CD4-positive, alpha-beta memory T cell (primary cell): ENCODE results near the gene DBH. TPM values are rescaled to one million over a fixed set of nuclear protein-coding genes. Genes with fewer than 3 reads are reported as not detected.

ENCODE experiments used
- CTCF ChIA-PET: fragments of 350-600 bp; sonication (Branson Sonifier 250); formaldehyde crosslinking; loops from one replicate; lab custom pipeline; 2021; ENCODE audit warnings: inconsistent platforms; ENCODE audit not compliant: partially characterized antibody; lab: Charles Lee
- POLR2A ChIA-PET: fragments of 350-600 bp; sonication (Branson Sonifier 250); formaldehyde crosslinking; loops from one replicate; lab custom pipeline; 2021; ENCODE audit not compliant: partially characterized antibody; lab: Charles Lee
- DNase-seq, 5 donors: peaks; one replicate each; pipeline versions ENCODE4 v3.0.0 to v3.0.0-alpha.2; 2020 to 2022; ENCODE audit warnings: mixed read lengths in 1 of 5
- H3K27ac ChIP-seq: one replicate; pipeline ENCODE4 v1.7.0; 2013; ENCODE audit warnings: low read depth, low read length
- H3K27me3 ChIP-seq: 2 replicates; pipeline ENCODE4 v1.7.0; 2013; ENCODE audit warnings: mild to moderate bottlenecking, low read length, moderate library complexity; ENCODE audit not compliant: insufficient read depth
- H3K36me3 ChIP-seq: 2 replicates; pipeline ENCODE4 v1.7.0; 2013; ENCODE audit warnings: mild to moderate bottlenecking, low read length, moderate library complexity; ENCODE audit not compliant: insufficient read depth
- H3K4me1 ChIP-seq: 2 replicates; pipeline ENCODE4 v1.7.0; 2013; ENCODE audit warnings: mild to moderate bottlenecking, low read length, moderate library complexity; ENCODE audit not compliant: insufficient read depth
- H3K4me3 ChIP-seq, 2 donors: one replicate each; pipeline ENCODE4 v1.7.0; 2013; ENCODE audit warnings: low read length in 2 of 2, mild to moderate bottlenecking in 1 of 2
- H3K9me3 ChIP-seq, 2 donors: one replicate each; pipeline ENCODE4 v1.7.0; 2013; ENCODE audit warnings: low read length in 2 of 2, control low read depth in 1 of 2; ENCODE audit not compliant: control insufficient read depth in 1 of 2
- H3K27ac Mint-ChIP-seq, 7 donors: one replicate each; pipeline ENCODE4 v1.8.0; 2020 to 2021; ENCODE audit warnings: mixed read lengths in 7 of 7, mild to moderate bottlenecking in 6 of 7, inconsistent platforms in 3 of 7, moderate library complexity in 3 of 7
- H3K27me3 Mint-ChIP-seq, 2 donors: one replicate each; pipeline ENCODE4 v1.8.0; 2020 to 2021; ENCODE audit warnings: mixed read lengths in 2 of 2
- H3K36me3 Mint-ChIP-seq, 2 donors: one replicate each; pipeline ENCODE4 v1.8.0; 2020 to 2021; ENCODE audit warnings: mixed read lengths in 2 of 2, inconsistent platforms in 1 of 2, mild to moderate bottlenecking in 1 of 2
- H3K4me1 Mint-ChIP-seq, 4 donors: one replicate each; pipeline ENCODE4 v1.8.0; 2020 to 2021; ENCODE audit warnings: mixed read lengths in 4 of 4, mild to moderate bottlenecking in 1 of 4
- H3K4me3 Mint-ChIP-seq, 8 donors: one replicate each; pipeline ENCODE4 v1.8.0; 2020 to 2021; ENCODE audit warnings: mixed read lengths in 8 of 8, mild to moderate bottlenecking in 7 of 8, moderate library complexity in 6 of 8, inconsistent platforms in 3 of 8
- H3K9me3 Mint-ChIP-seq, 8 donors: one replicate each; pipeline ENCODE4 v1.8.0; 2020 to 2021; ENCODE audit warnings: mixed read lengths in 8 of 8, mild to moderate bottlenecking in 5 of 8, inconsistent platforms in 3 of 8, moderate library complexity in 1 of 8
- intact Hi-C: fragments of 100-400 bp; cut with micrococcal nuclease; formaldehyde crosslinking; loops from one replicate; pipeline ENCODE4 v1.15.1; 2023
- polyA plus RNA-seq, 2 donors: library from polyadenylated mRNA; unstranded; fragments of 300-500 nt; fragmentation: Illumina TruSeq; gene quantifications; one replicate each; pipeline ENCODE4 v1.2.3, GENCODE V29; 2021
- total RNA-seq, 2 experiments: library from RNA; stranded (reverse); gene quantifications; one replicate each; pipeline ENCODE4 v1.2.3, GENCODE V29; 2021

Gene DBH
- total and polyA plus RNA-seq, 4 experiments from 2014 or later: 0.08 to 0.18 (median 0.09) TPM; not detected in 1

- CTCF ChIA-PET: interaction anchor here (1.0 to 1.5 kb wide), 7 partner anchors 10 to 41 kb away, joined by 3 to 12 read pairs (median 4); no protein-coding TSS in a partner anchor
- POLR2A ChIA-PET: interaction anchor here (1.2 to 5.8 kb wide), 9 partner anchors 9 to 43 kb away, joined by 3 to 140 read pairs (median 5); no protein-coding TSS in a partner anchor
- intact Hi-C loops: no loop called here
- DNase-seq: peak in 1 of 5 donors; percentile 19
- Mint-ChIP-seq H3K27ac (peak overlapping the region; percentile 92 to 100 (median 99)), H3K9me3 (no peaks in the 10 kb centered on the region), H3K27me3 (no peaks in the 10 kb centered on the region), H3K4me3 (peak overlapping the region in 7 of 8 donors; percentile 74 to 93 (median 84)), H3K4me1 (peaks cover 14 to 37% (median 28%) of the 10 kb centered on the region in 4 donors), H3K36me3 (peaks cover 0 to 6% of the 10 kb centered on the region in 2 donors)
- Histone ChIP-seq H3K4me1 (peaks cover 33% of the 10 kb centered on the region), H3K9me3 (no peaks in the 10 kb centered on the region), H3K4me3 (peak overlapping the region in 1 of 2 donors; percentile 9), H3K36me3 (no peaks in the 10 kb centered on the region), H3K27ac (peak overlapping the region; percentile 89), H3K27me3 (no peaks in the 10 kb centered on the region)
Observed at GRCh38 chr9:133684121-133684935, 48.2 kb downstream of the DBH start.

GRCh38 chr9:133684936-133685361, 48.8 kb downstream of the DBH start:
- ChIA-PET POLR2A (interaction anchor here (1.8 to 5.8 kb wide), 2 partner anchors 11 to 17 kb away, joined by 5 to 140 read pairs; no protein-coding TSS in a partner anchor), CTCF (interaction anchor here (1.4 kb wide), 1 partner anchor 16 kb away, joined by 3 read pairs; no protein-coding TSS in a partner anchor)
- Histone ChIP-seq H3K9me3 (no peaks in the 10 kb centered on the region), H3K27me3 (no peaks in the 10 kb centered on the region), H3K36me3 (no peaks in the 10 kb centered on the region), H3K27ac (peak overlapping the region; percentile 89), H3K4me3 (no peak overlapping the region), H3K4me1 (peaks cover 33% of the 10 kb centered on the region)
- Mint-ChIP-seq H3K27ac (peak overlapping the region in 6 of 7 donors; percentile 79 to 99 (median 86)), H3K4me3 (no peak overlapping the region), H3K27me3 (no peaks in the 10 kb centered on the region), H3K36me3 (peaks cover 0 to 6% of the 10 kb centered on the region in 2 donors), H3K4me1 (peaks cover 14 to 34% (median 28%) of the 10 kb centered on the region in 4 donors), H3K9me3 (no peaks in the 10 kb centered on the region)
- no peak for DNase-seq
- intact Hi-C loops: no loop called here

GRCh38 chr9:133685653-133686609, 49.8 kb downstream of the DBH start:
- H3K27ac ChIP-seq: peak overlapping the region; percentile 89
- H3K27me3 Mint-ChIP-seq: no peaks in the 10 kb centered on the region
- peaks cover 0 to 6% of the 10 kb centered on the region in 2 donors for H3K36me3 Mint-ChIP-seq
- H3K27ac Mint-ChIP-seq: peak overlapping the region; percentile 46 to 98 (median 90)
- H3K36me3 ChIP-seq: no peaks in the 10 kb centered on the region
- no peak overlapping the region for H3K4me3 ChIP-seq
- no peaks in the 10 kb centered on the region for H3K9me3 ChIP-seq
- peaks cover 14 to 33% (median 28%) of the 10 kb centered on the region in 4 donors for H3K4me1 Mint-ChIP-seq
- ChIA-PET POLR2A (interaction anchor here (5.8 kb wide), 1 partner anchor 16 kb away, joined by 140 read pairs; no protein-coding TSS in a partner anchor), CTCF (interaction anchor here (1.4 kb wide), 1 partner anchor 15 kb away, joined by 3 read pairs; no protein-coding TSS in a partner anchor)
- intact Hi-C loops: no loop called here
- H3K4me1 ChIP-seq: peaks cover 33% of the 10 kb centered on the region
- peak overlapping the region in 1 of 8 donors; percentile 25 for H3K4me3 Mint-ChIP-seq
- H3K27me3 ChIP-seq: no peaks in the 10 kb centered on the region
- no peaks in the 10 kb centered on the region for H3K9me3 Mint-ChIP-seq
- no peak for DNase-seq

- intact Hi-C loops: no loop called here
- H3K36me3 ChIP-seq: no peaks in the 10 kb centered on the region
- peaks cover 0 to 6% of the 10 kb centered on the region in 2 donors for H3K36me3 Mint-ChIP-seq
- H3K4me3 Mint-ChIP-seq: peak overlapping the region in 1 of 8 donors; percentile 25
- no peaks in the 10 kb centered on the region for H3K27me3 ChIP-seq
- no peaks in the 10 kb centered on the region for H3K27me3 Mint-ChIP-seq
- no peak for DNase-seq
- H3K27ac ChIP-seq: no peak overlapping the region
- H3K9me3 Mint-ChIP-seq: no peaks in the 10 kb centered on the region
- H3K4me3 ChIP-seq: no peak overlapping the region
- peaks cover 33% of the 10 kb centered on the region for H3K4me1 ChIP-seq
- peak overlapping the region in 6 of 7 donors; percentile 41 to 93 (median 70) for H3K27ac Mint-ChIP-seq
- ChIA-PET POLR2A (interaction anchor here (5.8 kb wide), 1 partner anchor 15 kb away, joined by 140 read pairs; no protein-coding TSS in a partner anchor), CTCF (no interaction called here)
- no peaks in the 10 kb centered on the region for H3K9me3 ChIP-seq
- peaks cover 14 to 34% (median 27%) of the 10 kb centered on the region in 4 donors for H3K4me1 Mint-ChIP-seq
Observed at GRCh38 chr9:133686642-133687575, 50.7 kb downstream of the DBH start.

- Histone ChIP-seq H3K4me3 (no peak overlapping the region), H3K9me3 (no peaks in the 10 kb centered on the region), H3K27me3 (no peaks in the 10 kb centered on the region), H3K36me3 (no peaks in the 10 kb centered on the region), H3K4me1 (peaks cover 21% of the 10 kb centered on the region), H3K27ac (no peak overlapping the region)
- peaks cover 0 to 7% of the 10 kb centered on the region in 2 donors for H3K36me3 Mint-ChIP-seq
- intact Hi-C loops: no loop called here
- peak in 1 of 5 donors; percentile 16 for DNase-seq
- H3K9me3 Mint-ChIP-seq: no peaks in the 10 kb centered on the region
- H3K4me1 Mint-ChIP-seq: peaks cover 15 to 23% (median 21%) of the 10 kb centered on the region in 4 donors
- peak overlapping the region in 4 of 7 donors; percentile 32 to 80 (median 72) for H3K27ac Mint-ChIP-seq
- no peak overlapping the region for H3K4me3 Mint-ChIP-seq
- H3K27me3 Mint-ChIP-seq: no peaks in the 10 kb centered on the region
- ChIA-PET CTCF (no interaction called here), POLR2A (interaction anchor here (0.9 kb wide), 1 partner anchor 13 kb away, joined by 4 read pairs; no protein-coding TSS in a partner anchor)
Observed at GRCh38 chr9:133687856-133688761, 51.9 kb downstream of the DBH start.
